Large intestine (tissue), 3 donors: ENCODE measurements around the gene NAPA. TPM values are rescaled to one million over a fixed set of nuclear protein-coding genes. Genes with fewer than 3 reads are reported as not detected.

ENCODE experiments used
- DNase-seq, 2 donors: peaks; one replicate each; pipeline versions ENCODE4 v3.0.0 to v3.0.0-alpha.2; 2013
- H3K27ac ChIP-seq: one replicate; pipeline ENCODE4 v1.5.1; 2013; ENCODE audit warnings: low read length
- H3K27me3 ChIP-seq: 2 replicates; pipeline ENCODE4 v1.6.1; 2013; ENCODE audit warnings: low read length; ENCODE audit not compliant: control insufficient read depth, insufficient read depth
- H3K36me3 ChIP-seq: 2 replicates; pipeline ENCODE4 v1.6.1; 2013; ENCODE audit warnings: low read length; ENCODE audit not compliant: control insufficient read depth, insufficient read depth
- H3K4me1 ChIP-seq: one replicate; pipeline ENCODE4 v1.6.1; 2013; ENCODE audit warnings: low read length; ENCODE audit not compliant: control insufficient read depth, insufficient read depth
- H3K4me3 ChIP-seq: one replicate; pipeline ENCODE4 v1.5.1; 2013; ENCODE audit warnings: low read length
- H3K9me3 ChIP-seq: one replicate; pipeline ENCODE4 v1.6.1; 2013; ENCODE audit warnings: mild to moderate bottlenecking, low read depth, low read length, moderate library complexity; ENCODE audit not compliant: control insufficient read depth
- WGBS: methylation state at CpG from one replicate; pipeline ENCODE4 v1.1.5; 2013; ENCODE audit warnings: low lambda C conversion rate; ENCODE audit not compliant: insufficient coverage; 5-methylcytosine and 5-hydroxymethylcytosine counted together
- polyA plus RNA-seq: library from polyadenylated mRNA; unstranded; fragments of 120-200 nt; gene quantifications from one replicate; pipeline ENCODE4 v1.2.1, GENCODE V29; 2013

The NAPA gene
- polyA plus RNA-seq, 1 donor: 87.9 TPM

- Histone ChIP-seq H3K4me1 (peaks cover 5% of the 10 kb centered on the region), H3K36me3 (no peaks in the 10 kb centered on the region), H3K9me3 (peaks cover 5% of the 10 kb centered on the region), H3K4me3 (no peak overlapping the region), H3K27ac (no peak overlapping the region), H3K27me3 (peaks cover 23% of the 10 kb centered on the region)
- no peak for DNase-seq
- no CpG with 5 or more reads among the region's 17 CpGs for WGBS
Measured at GRCh38 chr19:47476438-47476972, 38.4 kb downstream of the NAPA start.

DNA sequence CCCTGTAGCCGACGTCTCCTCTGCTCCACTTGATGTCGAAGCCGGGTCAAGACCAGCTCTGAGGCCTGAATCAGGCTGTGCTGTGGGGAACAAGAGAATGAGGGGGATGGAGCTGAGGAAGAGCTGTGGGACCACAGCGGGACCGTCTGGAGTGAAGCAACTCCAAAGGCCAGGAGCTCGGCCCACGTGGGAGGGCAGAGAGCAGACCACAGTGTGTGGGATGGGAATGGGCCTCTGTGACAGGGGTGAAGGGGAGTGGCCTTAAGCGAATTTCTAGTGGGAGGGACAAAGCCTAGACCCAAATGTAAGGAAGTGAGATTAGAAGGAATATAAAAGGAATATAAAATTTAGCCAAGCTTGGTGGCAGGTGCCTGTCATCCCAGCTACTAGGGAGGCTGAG is 39.4 kb downstream of the NAPA start:
- H3K27ac ChIP-seq: no peak overlapping the region

GRCh38 chr19:47473336-47473735 is 41.5 kb downstream of the NAPA start:
- Histone ChIP-seq H3K36me3 (no peaks in the 10 kb centered on the region), H3K27ac (no peak overlapping the region), H3K9me3 (peaks cover 2% of the 10 kb centered on the region), H3K4me1 (peaks cover 6% of the 10 kb centered on the region), H3K4me3 (no peak overlapping the region), H3K27me3 (peaks cover 48% of the 10 kb centered on the region)
- no peak for DNase-seq
- WGBS: no CpG with 5 or more reads among the region's 10 CpGs

More for the DNA sequence above, 39.4 kb downstream of the NAPA start:
- Histone ChIP-seq H3K27me3 (peaks cover 30% of the 10 kb centered on the region), H3K4me3 (no peak overlapping the region), H3K4me1 (peaks cover 6% of the 10 kb centered on the region), H3K9me3 (peaks cover 5% of the 10 kb centered on the region), H3K36me3 (no peaks in the 10 kb centered on the region)
- no CpG with 5 or more reads among the region's 9 CpGs for WGBS
- DNase-seq: no peak

DNA sequence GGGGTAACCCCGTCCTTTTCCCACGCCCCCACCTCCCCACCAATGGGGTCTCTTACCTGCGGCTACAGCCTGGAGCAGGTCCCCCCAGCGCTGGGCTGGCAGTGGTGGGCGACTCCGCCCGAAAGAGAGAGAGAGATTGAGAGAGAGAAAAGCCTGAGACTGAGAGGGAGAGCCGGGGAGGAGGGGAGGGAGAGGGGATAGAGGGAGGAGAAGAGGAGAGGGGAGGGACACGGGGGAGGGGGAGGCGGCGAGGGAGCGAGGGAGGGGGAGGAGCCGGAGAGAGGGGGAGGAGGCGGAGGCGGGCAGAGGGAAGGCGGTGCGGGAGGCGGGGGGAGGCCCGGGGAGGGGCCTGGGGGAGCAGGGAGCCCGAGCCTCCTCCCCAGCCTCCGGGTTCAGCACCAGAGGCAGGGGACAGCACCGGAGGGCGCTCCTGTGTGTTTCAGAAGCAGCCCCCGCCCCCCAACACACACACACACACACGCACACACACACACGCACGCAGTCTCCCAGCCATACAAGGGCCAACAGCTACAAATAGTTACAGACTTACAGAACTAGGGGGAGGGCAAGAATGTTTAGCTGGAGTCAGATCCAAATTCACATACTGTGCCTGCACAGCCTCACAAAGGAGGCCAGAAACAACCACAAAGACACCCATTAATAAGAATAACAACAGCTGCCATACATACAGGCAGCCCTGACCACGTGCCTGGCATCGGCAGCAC is 43.0 kb downstream of the NAPA start, which contains the start of gene SLC8A2:
TSS of gene SLC8A2 (minus strand) at position 161 of the 725 bp plus-strand sequence. CDS start 5,490 bp downstream, outside the sequence.
- H3K27me3 ChIP-seq: peaks cover 60% of the 10 kb centered on the region
- no CpG with 5 or more reads among the region's 29 CpGs for WGBS
- peak; percentile 70 to 73 for DNase-seq

DNA sequence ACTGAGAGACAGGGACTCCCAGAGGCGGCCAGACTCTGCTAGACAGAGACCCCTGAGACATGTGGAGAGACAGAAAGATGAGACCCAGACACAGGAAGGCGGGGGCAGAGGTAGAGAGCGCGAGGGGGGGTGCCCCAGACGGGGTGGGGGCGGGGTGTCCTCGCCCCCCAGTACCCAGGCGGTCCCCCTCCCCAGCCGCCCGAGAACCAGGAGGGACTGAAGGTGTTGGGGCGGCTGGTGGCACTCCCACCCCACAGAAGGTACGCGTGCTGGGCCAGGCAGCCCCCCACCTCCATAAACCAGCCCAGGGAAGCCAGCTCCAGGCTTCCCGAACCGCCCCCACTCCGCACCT is 43.5 kb downstream of the NAPA start:
- no peak for DNase-seq
- Histone ChIP-seq H3K27ac (no peak overlapping the region), H3K27me3 (peaks cover 60% of the 10 kb centered on the region), H3K36me3 (no peaks in the 10 kb centered on the region), H3K4me1 (peaks cover 6% of the 10 kb centered on the region), H3K4me3 (peak overlapping the region; percentile 13), H3K9me3 (peaks cover 2% of the 10 kb centered on the region)
- no CpG with 5 or more reads among the region's 16 CpGs for WGBS

More for the DNA sequence above, 43.0 kb downstream of the NAPA start, which contains the start of gene SLC8A2:
- H3K9me3 ChIP-seq: peaks cover 2% of the 10 kb centered on the region
- H3K4me1 ChIP-seq: peaks cover 6% of the 10 kb centered on the region
- H3K4me3 ChIP-seq: peak within 1 kb of the TSS; percentile 13
- no peak within 1 kb of the TSS for H3K27ac ChIP-seq
- H3K36me3 ChIP-seq: no peaks in the 10 kb centered on the region

DNA sequence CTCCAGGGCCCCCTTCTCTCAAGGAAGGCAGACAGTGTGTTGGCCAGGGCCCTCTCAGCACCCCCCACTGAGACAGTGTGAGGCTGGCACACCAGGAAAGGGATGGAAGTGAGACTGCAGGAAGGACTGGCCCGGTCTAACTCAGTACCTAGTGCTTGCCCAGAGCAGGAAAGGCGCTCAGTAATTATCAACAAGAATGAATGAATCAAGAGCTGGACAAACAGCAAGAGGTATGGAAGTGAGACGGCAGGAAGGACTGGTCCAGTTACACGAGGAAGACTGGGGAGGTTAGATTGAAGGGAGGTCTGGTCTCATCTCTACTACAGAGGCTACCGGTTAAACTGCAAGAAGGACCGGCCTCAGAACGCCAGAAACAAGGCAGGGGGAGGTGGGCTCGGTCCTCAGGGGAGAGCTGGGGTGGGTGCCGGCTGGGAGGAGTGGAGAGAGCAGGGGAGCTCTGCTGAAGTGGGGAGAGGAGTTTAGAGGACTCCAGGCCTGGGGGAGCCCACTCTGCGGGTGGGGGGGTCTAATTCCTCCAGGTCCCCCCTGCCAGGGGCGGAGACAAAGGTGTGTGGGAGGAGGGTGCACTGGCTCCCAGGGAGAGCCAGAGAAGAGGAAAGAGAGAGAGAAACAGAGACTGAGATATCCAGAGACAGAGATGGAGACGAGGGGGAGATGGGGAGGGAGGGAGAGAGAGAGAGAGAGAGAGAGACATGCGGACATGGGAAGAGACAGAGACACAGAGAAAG is 44.2 kb downstream of the NAPA start:
- H3K36me3 ChIP-seq: no peaks in the 10 kb centered on the region
- peaks cover 6% of the 10 kb centered on the region for H3K4me1 ChIP-seq
- H3K4me3 ChIP-seq: no peak overlapping the region
- no peak for DNase-seq
- WGBS: 0% methylated on average over 2 of the region's 13 CpGs
- no peak overlapping the region for H3K27ac ChIP-seq
- peaks cover 2% of the 10 kb centered on the region for H3K9me3 ChIP-seq
- peaks cover 64% of the 10 kb centered on the region for H3K27me3 ChIP-seq

- Histone ChIP-seq H3K36me3 (no peaks in the 10 kb centered on the region), H3K27ac (no peak overlapping the region), H3K4me3 (no peak overlapping the region), H3K4me1 (peaks cover 6% of the 10 kb centered on the region), H3K27me3 (peaks cover 65% of the 10 kb centered on the region), H3K9me3 (peaks cover 2% of the 10 kb centered on the region)
- DNase-seq: no peak
- WGBS: no CpG with 5 or more reads among the region's 12 CpGs
Measured at GRCh38 chr19:47469719-47470118, 45.1 kb downstream of the NAPA start.

- no CpG with 5 or more reads among the region's 6 CpGs for WGBS
- Histone ChIP-seq H3K4me1 (peaks cover 6% of the 10 kb centered on the region), H3K27me3 (peaks cover 67% of the 10 kb centered on the region), H3K4me3 (no peak overlapping the region), H3K9me3 (peaks cover 2% of the 10 kb centered on the region), H3K27ac (no peak overlapping the region), H3K36me3 (no peaks in the 10 kb centered on the region)
- DNase-seq: no peak
Measured at GRCh38 chr19:47469363-47469700, 45.5 kb downstream of the NAPA start.

GRCh38 chr19:47467914-47468313 is 46.9 kb downstream of the NAPA start:
- H3K9me3 ChIP-seq: peaks cover 2% of the 10 kb centered on the region
- H3K4me3 ChIP-seq: no peak overlapping the region
- H3K36me3 ChIP-seq: no peaks in the 10 kb centered on the region
- WGBS: no CpG with 5 or more reads among the region's 9 CpGs
- H3K27me3 ChIP-seq: peaks cover 64% of the 10 kb centered on the region
- H3K27ac ChIP-seq: no peak overlapping the region
- peaks cover 6% of the 10 kb centered on the region for H3K4me1 ChIP-seq
- DNase-seq: no peak

DNA sequence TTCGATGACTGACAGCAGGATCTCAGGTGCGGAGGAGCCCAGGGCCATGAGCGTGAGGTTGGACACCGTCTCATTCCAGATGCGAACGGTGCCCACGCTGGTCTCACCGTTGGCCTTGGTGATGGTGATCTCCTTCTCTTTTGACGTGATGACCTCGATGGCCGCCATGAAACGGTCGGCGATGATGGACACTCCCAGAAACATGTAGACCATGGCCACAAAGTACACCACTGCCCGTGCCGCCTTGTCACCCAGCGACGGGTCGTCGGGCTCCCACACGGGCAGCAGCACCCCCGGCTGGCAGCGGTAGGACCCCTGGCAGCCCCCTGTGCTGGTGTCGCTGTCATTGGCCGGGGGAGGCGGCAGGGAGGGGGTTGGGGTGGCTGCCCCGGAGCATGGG is 48.9 kb downstream of the NAPA start:
- H3K27ac ChIP-seq: no peak overlapping the region
- H3K4me3 ChIP-seq: no peak overlapping the region
- no peak for DNase-seq
- H3K9me3 ChIP-seq: no peaks in the 10 kb centered on the region
- H3K27me3 ChIP-seq: peaks cover 51% of the 10 kb centered on the region
- no peaks in the 10 kb centered on the region for H3K4me1 ChIP-seq
- WGBS: no CpG with 5 or more reads among the region's 27 CpGs
- no peaks in the 10 kb centered on the region for H3K36me3 ChIP-seq
